Measurements from ENCODE around the gene FBXO15.

- TF ChIP-seq, protein P1, sequence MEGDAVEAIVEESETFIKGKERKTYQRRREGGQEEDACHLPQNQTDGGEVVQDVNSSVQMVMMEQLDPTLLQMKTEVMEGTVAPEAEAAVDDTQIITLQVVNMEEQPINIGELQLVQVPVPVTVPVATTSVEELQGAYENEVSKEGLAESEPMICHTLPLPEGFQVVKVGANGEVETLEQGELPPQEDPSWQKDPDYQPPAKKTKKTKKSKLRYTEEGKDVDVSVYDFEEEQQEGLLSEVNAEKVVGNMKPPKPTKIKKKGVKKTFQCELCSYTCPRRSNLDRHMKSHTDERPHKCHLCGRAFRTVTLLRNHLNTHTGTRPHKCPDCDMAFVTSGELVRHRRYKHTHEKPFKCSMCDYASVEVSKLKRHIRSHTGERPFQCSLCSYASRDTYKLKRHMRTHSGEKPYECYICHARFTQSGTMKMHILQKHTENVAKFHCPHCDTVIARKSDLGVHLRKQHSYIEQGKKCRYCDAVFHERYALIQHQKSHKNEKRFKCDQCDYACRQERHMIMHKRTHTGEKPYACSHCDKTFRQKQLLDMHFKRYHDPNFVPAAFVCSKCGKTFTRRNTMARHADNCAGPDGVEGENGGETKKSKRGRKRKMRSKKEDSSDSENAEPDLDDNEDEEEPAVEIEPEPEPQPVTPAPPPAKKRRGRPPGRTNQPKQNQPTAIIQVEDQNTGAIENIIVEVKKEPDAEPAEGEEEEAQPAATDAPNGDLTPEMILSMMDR (IDR thresholded peaks at IDR 0.05) = no peak
- no peak for TF ChIP-seq POLR2A (IDR thresholded peaks at IDR 0.05)
Measured at GRCh38 chr18:74083557-74083952, 64.1 kb downstream of the FBXO15 start.
